Kidney glomerular epithelial cell (primary cell): ENCODE results near the gene ANKRD34C.
A peak's percentile ranks its signal among the peaks of the same experiment; 100 is the strongest.

Source experiments
- DNase-seq: peaks from one replicate; lab custom pipeline; 2025; lab: John Stamatoyannopoulos, UW

ANKRD34C gene

GRCh38 chr15:79282371-79283251, at the start of gene ANKRD34C:
Gene ANKRD34C, plus strand, starts transcription at chr15:79282722. Its CDS starts 10,563 bp downstream, at chr15:79293285.
- DNase-seq: no peak

DNA sequence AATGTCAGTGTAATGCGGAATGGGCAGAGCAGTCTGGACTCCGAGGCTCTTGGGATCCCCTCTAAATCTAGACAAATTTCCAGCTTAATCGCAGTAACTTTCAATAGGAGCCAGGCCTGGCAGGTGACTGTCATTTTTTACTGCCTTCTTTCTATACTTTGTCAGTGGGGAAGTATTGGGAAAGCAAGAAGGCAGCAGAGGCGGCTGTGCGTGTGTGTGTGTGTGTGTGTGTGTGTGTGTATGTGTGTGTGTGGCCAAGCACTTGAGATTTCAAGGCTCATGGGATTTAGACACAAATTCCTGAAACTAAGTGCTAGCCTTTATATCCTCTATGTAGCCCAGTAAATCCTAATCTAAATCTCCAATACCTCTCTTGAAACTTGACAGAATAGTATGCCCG, 49.3 kb upstream of the ANKRD34C start:
- DNase-seq: no peak

- DNase-seq: no peak
These were observed 42.5 kb upstream of the ANKRD34C start for GRCh38 chr15:79240036-79240435.

GRCh38 chr15:79243723-79244122, 38.8 kb upstream of the ANKRD34C start:
- DNase-seq: no peak

DNA sequence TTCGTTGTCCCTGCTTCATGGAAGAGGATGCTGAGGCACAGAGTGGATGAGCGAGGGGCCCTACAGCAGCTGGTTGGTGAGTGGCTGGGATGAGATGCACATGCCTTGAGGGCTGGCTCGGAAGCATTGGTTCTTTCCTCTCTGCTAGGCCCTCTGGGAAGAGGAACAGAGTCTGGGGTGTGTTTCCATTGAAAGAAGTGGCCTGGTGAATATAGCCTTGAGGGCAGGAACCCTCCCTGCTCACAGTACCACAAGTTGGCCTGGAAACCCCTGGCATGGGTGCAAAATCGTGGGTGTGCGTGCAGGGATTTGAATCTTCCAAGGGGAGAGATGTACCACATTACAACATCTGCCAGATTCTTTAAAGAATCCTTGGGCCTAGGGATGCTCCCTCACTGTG, 37.6 kb upstream of the ANKRD34C start:
- DNase-seq: no peak

DNA sequence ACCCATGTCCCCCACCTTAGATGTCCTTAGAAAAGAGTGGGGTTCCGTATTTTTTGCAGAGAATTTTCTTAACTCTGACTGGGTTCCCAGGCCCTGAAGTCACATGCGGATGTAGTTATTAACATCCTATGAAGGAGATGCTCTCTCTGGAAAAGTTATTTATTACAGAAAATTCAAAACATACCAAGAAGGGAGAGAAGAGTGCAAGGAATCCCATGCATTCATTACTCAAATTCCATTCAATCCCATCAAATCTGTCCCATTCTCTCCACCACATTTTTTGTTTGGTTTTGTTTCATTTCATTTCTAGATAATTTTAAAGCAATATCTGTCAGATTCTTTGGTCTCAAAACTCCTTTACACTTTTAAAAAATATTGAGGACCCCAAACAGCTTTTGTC, 34.3 kb upstream of the ANKRD34C start:
- no peak for DNase-seq

GRCh38 chr15:79257454-79257853, 25.1 kb upstream of the ANKRD34C start:
- DNase-seq: no peak

GRCh38 chr15:79261836-79262235, 20.7 kb upstream of the ANKRD34C start:
- no peak for DNase-seq

GRCh38 chr15:79265167-79265566, 17.4 kb upstream of the ANKRD34C start:
- no peak for DNase-seq

- no peak for DNase-seq
These were observed 16.4 kb upstream of the ANKRD34C start for GRCh38 chr15:79265987-79266579.

DNA sequence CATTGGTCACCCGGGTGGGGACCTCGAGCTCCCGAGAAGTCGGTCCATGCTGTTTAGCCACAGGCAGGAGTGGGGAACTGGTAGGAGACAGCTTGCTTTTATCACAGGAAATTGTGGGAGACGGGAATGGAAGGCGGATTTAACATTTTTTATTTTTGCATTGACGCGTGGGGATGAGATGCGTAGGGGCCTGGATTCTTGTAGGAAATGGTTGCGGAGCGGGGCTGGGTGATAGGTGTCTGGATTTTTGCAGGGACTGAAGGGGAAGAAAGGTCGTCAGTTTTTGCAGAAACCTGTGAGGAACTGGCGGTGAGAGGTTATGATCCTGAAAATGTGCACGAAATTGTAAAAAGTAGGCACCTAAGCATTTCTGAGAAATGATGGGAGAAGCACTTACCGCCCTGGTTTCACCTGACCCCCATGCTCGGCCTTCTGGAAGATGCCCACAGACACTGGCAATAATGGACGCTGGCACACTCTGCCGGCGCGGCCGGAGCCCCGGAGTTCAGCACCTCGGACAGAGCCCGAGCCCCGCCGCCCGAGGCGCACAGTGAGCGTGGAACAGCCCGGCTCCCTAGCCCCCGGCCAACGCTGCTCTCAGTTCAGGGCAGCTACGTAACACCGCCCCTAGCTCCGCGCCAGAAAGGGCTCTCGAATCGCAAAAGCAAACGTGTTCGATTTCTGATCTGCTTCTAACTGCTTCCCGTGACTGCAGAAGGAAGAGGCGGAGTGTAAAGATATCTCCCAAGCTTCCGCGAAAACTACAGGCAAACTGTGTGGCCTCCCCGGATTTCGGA, 928 bp downstream of the ANKRD34C start:
- DNase-seq: peak; percentile 5

- no peak for DNase-seq
These were observed 8.2 kb downstream of the ANKRD34C start for GRCh38 chr15:79290642-79291275.

- no peak for DNase-seq
These were observed 9.5 kb downstream of the ANKRD34C start for GRCh38 chr15:79292011-79292410.

DNA sequence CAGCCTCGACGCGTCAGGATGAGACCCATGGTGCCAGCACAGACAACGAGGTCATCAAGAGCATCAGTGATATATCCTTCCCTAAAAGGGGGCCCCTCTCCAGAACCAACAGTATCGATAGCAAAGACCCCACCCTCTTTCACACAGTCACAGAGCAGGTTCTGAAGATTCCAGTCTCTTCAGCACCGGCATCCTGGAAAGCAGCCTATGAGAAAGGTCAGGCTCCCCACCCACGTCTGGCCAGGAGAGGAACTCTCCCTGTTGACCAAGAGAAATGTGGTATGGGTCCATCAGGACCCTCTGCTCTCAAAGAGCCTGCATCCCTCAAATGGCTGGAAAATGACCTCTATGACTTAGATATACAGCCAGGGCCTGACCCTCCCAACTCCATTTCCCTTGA, 11.6 kb downstream of the ANKRD34C start:
- no peak for DNase-seq

DNA sequence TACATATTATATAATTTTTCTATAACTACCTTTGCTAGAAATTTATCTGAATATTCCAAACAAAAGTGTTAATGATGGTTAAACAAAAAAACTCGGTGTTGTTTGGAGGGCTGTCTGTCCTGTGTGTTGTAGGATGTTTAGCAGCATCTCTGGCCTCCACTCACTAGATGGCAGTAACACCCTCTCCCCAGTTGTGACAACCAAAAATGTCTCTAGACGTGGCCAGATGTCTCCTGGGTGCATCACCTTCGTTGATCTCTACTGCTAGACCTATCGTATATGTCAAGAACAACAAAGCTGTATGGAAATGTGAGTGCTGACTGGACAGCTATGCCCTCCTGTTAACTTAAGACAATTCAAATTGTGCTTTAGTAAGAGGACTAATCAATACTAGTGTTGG, 14.1 kb downstream of the ANKRD34C start:
- no peak for DNase-seq

DNA sequence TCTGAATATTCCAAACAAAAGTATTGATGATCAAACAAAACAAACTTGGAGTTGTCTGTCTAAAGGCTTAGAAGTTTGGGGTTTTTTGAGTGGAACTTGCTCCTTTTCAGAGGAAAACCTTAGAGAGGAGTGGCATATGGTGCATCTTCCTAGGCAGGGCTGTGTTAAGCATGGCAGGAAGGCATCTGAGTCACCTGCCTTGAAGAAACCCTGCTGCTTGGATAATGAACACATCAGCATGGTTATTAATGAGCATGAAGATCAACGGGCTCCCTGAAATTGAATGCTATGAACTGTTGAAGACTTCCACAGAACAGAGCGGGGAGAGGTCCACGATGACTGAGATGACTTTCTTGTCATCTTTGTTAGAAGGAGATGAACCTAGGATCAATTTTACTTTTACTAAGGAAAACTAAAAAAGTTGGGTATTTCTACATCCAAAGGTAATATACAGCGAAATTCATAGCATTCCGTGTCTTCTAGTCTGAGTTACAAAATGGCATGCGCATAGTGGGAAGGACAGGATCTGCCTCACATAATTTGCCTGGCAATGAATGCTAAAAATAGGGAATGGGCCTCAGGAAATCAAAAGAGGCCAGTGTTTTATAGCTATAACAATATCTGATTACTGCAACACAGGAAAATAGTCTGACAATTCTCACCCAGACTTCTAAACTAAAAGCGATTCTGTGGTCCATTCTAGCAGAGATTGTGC, 16.8 kb downstream of the ANKRD34C start:
- DNase-seq: no peak

- DNase-seq: no peak
These were observed 17.3 kb downstream of the ANKRD34C start for GRCh38 chr15:79299841-79300235.

DNA sequence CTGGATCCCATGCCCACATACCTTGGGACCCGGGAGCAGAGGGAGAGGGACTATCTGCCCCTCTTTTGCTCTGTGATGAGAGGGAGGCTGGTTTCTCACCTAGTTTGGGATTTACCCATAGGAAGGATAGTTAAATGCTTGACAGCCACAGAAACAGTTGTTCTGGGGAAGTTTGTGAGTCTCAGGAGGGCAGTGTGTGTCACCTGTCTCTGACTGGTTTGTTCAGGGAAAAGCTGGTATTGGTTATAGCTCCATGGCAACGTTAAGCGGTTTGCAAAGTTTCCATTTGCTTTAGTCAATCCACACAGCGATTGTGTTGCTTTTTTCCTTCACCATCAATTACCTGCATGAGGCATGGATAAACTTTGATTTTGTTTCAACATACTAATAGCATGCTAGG, 24.7 kb downstream of the ANKRD34C start:
- DNase-seq: no peak

DNA sequence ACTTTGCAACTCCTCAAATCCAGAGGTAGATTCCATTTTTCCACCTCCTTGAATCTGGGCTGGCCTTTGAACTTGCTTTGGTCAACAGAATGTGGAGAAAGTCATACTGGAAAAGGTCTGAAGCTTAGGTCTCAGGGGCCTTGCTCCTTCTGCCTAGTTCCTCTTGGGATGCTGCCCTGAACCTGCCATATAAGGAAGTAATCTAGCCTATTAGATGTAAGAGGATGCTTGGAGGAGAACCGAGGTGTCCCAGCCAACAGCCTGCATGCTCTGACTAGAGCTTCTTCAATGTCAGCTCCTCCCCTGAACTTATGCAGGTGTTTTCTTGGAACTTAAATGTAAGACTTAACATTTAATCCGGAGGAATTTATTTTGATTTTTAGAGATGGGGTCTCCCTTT, 26.4 kb downstream of the ANKRD34C start:
- no peak for DNase-seq

GRCh38 chr15:79310612-79310984, 28.1 kb downstream of the ANKRD34C start:
- peak; percentile 40 for DNase-seq
